ENCODE data around the gene DTX3.
"Not testable (repeated sequence)": the region's sequence is repeated elsewhere in the genome, so short reads cannot be mapped to it uniquely, and the experiment has no call there.

The DTX3 gene

DNA sequence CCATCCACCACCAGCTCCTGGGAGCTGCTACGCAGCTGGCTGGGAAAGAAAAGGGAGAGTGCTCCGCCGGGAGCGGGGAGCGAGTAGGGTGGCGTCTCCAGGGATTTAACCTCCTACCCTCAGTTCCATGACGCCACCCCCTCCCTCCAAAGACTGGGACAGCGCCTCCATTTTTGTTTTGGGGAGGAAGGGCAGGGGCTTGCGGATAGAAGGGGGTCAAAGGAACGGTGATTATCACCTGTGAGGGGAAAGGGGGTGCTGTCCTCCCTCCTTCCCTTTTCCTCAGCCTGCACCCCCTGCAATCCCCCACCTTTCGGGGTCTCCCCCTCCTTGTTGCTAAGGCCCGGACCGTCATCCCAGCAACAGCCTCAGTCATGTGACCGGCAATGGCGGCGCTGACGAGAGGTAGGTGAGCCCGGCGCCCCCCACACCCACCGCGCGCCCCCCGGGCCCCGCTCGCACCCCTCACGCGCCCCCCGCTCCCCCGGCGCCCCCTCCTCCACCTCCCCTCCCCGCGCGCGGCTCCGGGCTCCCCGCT, at the start of gene DTX3:
Gene DTX3, plus strand, starts transcription at position 371 of the 538 bp plus-strand sequence. CDS start 1,694 bp downstream, outside the sequence.
- DNase-seq (ENCODE audit: low read depth), result peak; percentile 29

DNA sequence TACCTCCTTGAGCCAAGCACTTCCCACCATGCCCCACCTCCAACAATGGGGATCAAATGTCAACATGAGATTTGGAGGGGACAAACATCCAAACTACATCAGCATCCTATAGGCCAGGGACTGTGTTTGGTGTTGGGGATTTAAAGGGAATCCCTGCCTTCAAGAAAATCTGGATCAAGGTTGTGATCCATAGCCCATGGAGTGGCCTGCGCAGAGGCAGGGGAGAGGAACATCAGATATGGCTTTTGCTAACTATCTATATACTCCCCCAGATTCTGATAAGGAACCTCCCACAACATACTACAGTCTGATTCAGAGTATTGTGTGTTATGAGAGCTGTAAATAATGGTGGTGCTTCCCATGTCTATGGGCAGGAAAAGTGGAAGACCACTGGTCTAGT, 49.7 kb upstream of the DTX3 start:
- no peak for DNase-seq (ENCODE audit: low read depth)

GRCh38 chr12:57558864-57559263, 45.8 kb upstream of the DTX3 start:
- DNase-seq (ENCODE audit: low read depth), result no peak

- DNase-seq (ENCODE audit: low read depth), result no peak
Measured at GRCh38 chr12:57560516-57560915, 44.1 kb upstream of the DTX3 start.

DNA sequence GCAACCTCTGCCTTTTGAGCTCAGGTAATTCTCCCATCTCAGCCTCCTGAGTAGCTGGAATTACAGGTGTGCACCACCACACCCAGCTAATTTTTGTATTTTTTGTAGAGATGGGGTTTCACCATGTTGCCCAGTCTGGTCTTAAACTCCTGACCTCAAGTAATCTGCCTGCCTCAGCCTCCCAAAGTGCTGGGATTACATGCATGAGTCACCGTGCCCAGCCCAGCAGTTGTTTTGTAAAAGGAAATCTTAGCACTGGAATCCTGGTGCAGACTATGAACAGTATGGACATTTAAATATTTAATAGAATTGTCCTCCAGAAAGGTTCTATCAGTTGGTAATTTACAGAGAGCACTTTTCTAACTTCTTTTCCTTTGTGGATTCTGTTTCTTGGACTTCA, 43.5 kb upstream of the DTX3 start:
- DNase-seq (ENCODE audit: low read depth), result peak; percentile 51

GRCh38 chr12:57563358-57563757, 41.3 kb upstream of the DTX3 start:
- DNase-seq (ENCODE audit: low read depth), result no peak

DNA sequence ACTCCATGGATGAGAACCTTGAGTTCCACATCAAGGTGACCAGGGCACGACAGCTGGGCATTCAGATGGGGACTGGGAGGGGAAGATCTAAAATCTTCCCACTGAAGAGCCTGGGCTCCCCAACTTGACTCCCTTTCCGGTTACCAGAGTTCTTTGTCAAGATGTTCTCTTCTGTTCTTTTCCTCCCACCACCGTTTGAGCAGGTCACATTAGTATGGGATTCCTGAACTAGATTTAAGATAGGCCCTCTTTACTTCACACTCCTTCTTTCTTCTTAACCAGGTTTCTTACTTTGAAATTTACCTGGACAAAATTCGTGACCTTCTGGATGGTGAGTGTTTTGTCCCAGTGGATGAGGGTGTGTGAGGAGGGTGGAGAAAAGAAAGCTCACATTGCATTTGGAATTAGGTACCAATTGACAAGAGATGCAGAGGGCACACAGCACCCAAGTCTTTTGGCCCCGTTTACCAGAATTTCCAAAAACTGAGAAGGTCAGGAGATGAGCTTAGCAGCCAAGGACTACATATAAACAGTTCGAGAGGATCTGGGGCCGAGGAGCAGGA, 40.4 kb upstream of the DTX3 start:
- no peak for DNase-seq (ENCODE audit: low read depth)

DNA sequence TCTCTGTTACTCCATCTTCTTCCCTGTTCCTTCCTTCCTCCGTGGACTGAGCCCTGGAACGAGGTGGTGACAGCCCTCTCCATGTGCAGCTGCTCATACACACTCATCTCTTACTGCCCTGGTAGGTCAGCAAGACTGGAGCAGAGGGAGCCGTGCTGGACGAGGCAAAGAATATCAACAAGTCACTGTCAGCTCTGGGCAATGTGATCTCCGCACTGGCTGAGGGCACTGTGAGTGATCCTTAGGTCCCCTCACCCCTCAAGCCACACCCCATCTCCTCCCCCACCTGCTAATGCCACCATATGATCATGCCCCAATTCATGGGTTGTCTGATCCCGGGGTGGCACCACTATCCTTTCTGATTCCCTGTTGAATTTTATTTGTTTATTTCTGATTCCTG, 35.8 kb upstream of the DTX3 start:
- DNase-seq (ENCODE audit: low read depth), result no peak

DNA sequence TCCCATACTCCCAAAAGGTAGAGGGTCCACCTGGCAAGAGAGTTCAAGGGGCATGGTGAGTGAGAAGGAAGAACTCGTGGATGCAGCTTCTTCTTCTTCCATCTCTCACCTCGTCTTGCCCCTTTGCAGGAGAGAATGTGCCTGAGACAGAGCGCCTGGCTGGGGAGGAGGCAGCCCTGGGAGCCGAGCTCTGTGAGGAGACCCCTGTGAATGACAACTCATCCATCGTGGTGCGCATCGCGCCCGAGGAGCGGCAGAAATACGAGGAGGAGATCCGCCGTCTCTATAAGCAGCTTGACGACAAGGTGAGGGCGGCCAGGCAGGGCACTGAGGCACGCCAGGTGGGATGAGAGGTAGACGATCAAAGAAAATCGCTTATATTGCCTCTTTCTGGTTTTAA, 34.8 kb upstream of the DTX3 start:
- DNase-seq (ENCODE audit: low read depth), result no peak

DNA sequence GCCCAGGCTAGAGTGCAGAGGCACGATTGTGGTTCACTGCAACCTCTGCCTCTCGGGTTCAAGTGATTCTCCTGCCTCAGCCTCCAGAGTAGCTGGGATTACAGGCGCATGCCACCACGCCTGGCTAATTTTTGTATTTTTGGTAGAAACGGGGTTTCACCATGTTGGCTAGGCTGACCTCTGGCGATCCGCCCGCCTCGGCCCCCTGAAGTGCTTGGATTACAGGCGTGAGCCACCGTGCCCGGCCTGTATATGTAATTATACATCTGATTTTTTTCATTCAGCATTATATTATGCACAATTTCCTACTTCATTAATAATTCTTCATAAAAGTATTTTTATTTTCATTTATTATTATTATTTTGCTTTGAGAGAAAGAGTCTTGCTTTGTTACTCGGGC, 34.2 kb upstream of the DTX3 start:
- not testable (repeated sequence) for DNase-seq (ENCODE audit: low read depth)

DNA sequence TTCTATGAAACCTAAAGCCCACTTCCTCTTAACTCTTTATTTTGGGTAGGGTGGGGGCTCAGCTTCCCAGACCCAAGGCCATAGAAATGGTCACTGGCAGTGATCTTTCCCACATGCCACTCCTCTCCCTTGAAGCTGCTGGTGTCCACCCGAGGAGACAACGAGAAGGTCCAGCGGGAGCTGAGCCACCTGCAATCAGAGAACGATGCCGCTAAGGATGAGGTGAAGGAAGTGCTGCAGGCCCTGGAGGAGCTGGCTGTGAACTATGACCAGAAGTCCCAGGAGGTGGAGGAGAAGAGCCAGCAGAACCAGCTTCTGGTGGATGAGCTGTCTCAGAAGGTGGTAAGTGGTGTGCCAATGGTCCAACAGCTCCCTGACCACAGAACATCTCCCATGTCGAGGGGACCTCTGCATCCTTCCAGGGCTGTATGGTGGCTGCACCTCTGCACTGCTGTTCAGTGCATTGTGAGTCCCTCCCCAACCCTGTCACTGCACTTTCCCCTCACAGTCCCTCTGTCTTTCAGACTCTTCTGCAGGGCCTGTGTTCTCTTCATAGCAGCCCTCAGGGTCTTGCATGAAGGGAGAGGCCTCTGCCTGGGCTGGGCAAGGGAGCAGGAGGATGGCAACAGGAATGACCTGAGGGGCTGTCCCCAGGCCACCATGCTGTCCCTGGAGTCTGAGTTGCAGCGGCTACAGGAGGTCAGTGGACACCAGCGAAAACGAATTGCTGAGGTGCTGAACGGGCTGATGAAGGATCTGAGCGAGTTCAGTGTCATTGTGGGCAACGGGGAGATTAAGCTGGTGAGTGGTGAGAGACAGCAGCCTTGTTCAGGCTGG, 32.5 kb upstream of the DTX3 start:
- no peak for DNase-seq (ENCODE audit: low read depth)

GRCh38 chr12:57574795-57575194, 29.8 kb upstream of the DTX3 start:
- DNase-seq (ENCODE audit: low read depth), result no peak

GRCh38 chr12:57575771-57576612, 28.6 kb upstream of the DTX3 start:
- DNase-seq (ENCODE audit: low read depth), result no peak

DNA sequence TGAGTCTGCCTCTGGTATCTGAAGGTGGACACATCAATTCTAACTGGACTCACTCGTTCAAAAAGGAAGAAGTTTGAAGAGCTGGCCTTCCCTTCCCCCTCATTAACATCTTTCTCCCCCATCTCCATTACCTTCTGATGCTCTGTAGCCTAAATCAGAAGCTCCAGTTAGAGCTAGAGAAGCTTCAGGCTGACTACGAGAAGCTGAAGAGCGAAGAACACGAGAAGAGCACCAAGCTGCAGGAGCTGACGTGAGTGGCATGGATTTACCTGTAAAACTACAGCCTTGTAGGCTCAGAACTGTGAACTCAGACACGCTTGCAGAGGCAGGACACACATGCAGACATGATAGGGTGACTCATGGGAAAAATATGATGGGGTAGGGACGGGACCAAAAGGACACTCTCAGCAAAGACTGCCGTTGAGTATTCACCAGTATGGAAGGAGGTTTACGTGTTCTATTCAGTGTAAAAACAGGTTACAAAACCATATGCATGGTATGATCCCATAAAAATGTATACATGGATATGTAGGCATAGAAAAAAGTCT, 27.9 kb upstream of the DTX3 start:
- no peak for DNase-seq (ENCODE audit: low read depth)

DNA sequence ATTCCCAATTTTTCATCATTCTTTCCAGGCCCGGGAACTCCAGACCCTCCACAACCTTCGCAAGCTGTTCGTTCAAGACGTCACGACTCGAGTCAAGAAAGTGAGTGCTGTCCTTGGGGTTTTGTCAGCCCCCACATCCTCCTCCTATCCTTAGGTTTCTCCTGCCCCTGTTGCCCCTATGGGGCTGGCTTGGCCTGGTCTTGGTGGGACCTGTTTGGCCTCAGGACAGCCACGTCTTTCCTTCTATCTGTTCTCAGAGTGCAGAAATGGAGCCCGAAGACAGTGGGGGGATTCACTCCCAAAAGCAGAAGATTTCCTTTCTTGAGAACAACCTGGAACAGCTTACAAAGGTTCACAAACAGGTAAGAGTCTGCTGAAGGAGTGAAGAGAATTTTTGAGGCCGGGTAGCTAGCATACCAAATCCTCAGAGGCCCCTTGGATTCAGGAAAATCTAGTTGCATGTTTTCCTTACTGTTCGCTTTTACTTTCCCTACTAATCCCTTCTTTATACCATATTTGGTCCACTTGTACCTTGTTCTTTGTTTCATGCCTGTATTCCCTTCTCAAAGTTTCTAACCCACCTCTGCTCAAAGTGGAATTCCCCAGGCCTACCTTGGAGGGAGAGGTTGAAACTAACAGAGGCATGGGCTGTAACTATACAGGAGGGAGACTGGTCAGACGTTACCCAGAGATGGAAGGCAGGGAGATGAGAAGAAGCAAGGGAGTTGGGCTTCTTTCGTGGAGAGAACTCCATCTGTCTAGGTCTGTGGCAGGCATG, 26.5 kb upstream of the DTX3 start:
- DNase-seq (ENCODE audit: low read depth), result no peak

DNA sequence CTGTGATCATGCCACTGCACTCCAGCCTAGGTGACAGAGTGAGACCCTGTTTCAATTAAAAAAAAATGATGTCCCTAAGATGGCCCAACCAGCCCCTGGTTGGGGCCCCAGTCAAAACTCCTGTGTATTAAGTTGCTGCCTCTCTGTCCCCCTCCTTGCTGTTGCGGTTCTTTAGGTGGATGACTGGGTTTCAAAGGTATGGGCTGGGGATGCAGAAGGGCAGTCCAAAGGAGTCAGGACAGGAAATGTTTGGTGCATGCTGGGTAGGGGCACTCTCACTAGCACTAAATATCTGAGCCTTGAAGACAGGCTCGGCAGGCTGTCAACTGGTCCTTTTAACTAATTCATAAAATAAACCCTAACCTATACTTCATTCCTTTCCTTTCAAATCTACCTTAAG, 25.6 kb upstream of the DTX3 start:
- DNase-seq (ENCODE audit: low read depth), result no peak

GRCh38 chr12:57579677-57580465, 24.8 kb upstream of the DTX3 start:
- DNase-seq (ENCODE audit: low read depth), result no peak

DNA sequence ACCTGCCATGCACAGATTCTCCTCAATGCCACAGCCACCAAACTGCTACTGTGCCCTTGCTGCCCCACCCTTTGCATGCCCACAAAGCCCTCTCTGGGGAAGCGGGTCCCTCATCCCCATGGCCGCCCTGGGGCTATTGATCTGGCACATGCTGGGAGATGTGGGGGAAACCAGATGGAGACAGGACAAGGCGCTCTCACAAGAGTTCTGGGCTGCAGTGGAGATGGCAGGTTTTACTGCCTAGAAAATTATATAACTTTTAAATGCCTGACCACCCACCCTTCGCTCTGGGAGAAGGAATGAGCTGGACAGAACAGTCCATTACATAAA, 24.2 kb upstream of the DTX3 start:
- DNase-seq (ENCODE audit: low read depth), result no peak

GRCh38 chr12:57581802-57582201, 22.8 kb upstream of the DTX3 start:
- DNase-seq (ENCODE audit: low read depth), result no peak

- no peak for DNase-seq (ENCODE audit: low read depth)
Measured at GRCh38 chr12:57582440-57582839, 22.2 kb upstream of the DTX3 start.

Data from amniotic epithelial cell (primary cell).